GM12892 (cell line): ENCODE measurements around the gene ERAP2.

Experiments
- POLR2AphosphoS5 ChIP-seq: IDR thresholded peaks from 2 replicates; pipeline ENCODE4 v1.6.1; 2011; ENCODE audit warnings: low read depth, low read length, control low read depth
- TAF1 ChIP-seq: IDR thresholded peaks from 2 replicates; pipeline ENCODE4 v1.6.1; 2011; ENCODE audit warnings: low read depth, mild to moderate bottlenecking, control low read depth, low read length, borderline replicate concordance

DNA sequence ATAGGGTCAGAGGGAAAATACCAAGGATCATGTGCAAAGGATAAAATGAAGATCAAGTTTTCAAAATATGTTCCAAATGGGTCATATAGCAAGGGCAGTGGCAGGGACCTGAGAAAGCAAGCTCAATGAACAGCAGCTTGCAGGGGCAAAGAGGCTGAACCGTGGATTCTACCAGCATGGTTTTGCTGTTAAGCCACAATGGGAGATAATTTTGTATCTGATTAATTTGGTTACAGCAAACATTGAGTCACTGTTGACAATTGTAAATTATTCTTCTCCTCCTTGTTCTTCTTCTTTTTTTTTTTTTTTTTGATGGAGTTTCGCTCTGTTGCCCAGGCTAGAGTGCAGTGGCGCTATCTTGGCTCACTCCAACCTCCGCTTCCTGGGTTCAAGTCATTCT is 18.4 kb upstream of the ERAP2 start:
- TF ChIP-seq POLR2AphosphoS5: no peak
- no peak for TF ChIP-seq TAF1
